GM18873 (cell line): Measurements from ENCODE around the gene TAOK2.
"Not testable (repeated sequence)": the region's sequence is repeated elsewhere in the genome, so short reads cannot be mapped to it uniquely, and the experiment has no call there.

Source experiments
- ATAC-seq: cut with Tn5 transposase; IDR thresholded peaks from one replicate; pipeline ENCODE4 v1.9.1; 2021; ENCODE audit warnings: mild to moderate bottlenecking, moderate library complexity, moderate number of reproducible peaks; ENCODE audit not compliant: unreplicated experiment, low FRiP score

The TAOK2 gene

DNA sequence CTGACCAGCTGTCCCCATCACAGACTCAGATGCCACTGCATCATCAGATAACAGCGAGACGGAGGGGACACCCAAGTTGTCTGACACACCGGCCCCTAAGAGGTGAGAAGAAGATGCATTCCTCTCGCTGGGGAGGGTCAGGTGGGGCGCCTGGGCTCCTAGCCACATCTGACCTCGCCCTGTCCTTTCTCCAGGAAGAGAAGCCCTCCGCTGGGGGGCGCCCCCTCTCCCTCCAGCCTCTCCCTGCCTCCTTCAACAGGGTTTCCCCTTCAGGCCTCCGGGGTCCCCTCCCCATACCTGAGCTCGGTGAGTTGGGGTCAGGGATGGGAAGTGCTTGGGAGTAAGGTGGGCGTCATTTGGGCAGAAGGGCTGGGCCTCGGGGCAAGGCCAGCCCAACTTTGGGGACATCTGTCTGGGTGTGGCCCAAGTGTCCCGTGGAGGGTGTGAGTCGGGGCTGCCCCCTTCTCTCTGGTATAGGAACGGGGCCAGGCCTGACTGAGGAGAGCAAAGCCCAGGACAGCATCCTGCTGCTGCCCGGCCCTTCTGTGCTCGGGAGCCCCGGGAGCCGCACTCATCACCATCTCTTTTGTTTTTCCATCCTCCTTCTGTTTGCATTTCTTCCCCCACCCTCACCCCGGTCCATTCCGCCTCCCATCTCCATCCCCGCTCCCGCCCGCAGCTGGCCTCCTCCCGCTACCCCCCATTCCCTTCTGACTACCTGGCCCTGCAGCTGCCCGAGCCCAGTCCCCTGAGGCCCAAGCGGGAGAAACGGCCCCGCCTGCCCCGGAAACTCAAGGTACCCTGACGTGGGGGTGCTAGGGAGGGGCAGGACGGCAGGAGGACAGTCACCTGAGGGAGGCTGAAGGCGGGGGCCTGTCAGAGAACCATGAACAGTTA is 27.3 kb downstream of the TAOK2 start:
- ATAC-seq: no peak

DNA sequence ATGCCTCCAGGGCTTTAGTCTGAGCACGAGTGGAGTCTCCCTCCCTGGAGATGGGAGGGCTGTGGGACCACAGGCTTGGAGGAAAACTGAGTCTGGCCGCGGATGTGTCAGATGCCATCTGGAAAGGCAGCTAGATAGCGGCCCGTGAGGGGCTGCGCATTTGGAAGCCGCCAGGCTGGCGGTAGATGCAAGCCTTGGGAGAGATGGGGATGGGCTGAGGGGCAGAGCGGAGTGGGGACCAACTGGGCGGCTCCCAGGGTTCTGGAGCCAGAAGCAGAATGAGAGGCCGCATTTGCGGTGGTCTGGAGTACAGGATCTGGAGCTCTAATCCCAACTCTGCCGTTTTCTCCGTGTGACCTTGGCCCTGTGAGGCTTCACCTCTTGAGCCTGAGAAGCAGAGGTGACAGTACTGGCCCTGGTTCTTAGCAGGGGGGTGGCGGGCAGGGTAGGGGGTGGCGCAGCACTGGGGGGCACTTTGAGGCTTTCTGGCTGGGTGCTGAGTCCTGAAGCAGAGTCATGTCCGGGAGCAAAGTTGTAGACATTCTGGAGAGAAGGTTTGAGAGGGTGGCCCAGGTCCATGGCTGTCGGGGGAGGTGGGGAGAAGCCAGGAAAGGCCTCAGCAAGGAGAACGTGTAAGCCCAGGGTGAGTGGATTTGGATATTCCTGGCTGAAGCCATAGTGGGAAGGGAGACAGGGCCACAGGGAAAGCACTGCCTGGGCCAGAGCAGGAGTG is 29.1 kb downstream of the TAOK2 start:
- ATAC-seq: no peak

- ATAC-seq: no peak
Measured at GRCh38 chr16:30003670-30004423, 30.2 kb downstream of the TAOK2 start.

- no peak for ATAC-seq
Measured at GRCh38 chr16:30004424-30004776, 30.7 kb downstream of the TAOK2 start.

GRCh38 chr16:30004811-30005242 is 31.2 kb downstream of the TAOK2 start:
- no peak for ATAC-seq

DNA sequence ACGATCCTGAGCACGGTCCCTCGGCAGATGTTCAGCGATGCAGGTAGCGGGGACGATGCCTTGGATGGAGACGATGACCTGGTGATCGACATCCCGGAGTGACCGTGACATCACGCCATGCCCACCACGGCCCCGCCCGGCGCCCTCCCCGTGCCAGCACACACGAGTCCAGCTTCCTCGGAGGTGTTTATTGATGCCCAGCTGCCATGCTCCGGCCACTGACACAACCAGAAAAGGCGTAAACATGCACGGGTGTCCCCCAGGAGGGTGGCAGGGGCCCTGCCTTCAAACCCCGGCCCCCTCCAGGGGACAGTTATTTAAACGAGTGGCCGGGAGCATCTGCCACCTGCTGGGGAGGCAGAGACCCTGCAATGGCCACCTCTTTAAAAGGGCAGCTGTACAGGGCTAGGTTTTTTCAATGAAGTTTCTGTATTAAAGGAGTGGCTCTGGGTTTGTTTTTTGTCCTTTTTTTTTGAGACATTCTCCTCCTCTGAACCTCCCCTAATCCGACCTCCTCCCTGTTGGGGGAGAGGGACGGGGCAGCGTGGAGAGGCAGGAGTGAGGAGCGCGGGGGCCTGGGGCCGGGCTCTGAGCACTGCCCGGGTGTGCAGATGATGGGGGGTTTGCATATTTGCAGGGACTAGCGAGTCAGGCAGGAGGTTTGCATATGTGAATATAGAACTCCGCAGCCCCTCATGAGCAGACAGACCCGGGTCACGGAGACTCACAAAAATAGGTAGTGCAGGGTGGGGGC is 31.9 kb downstream of the TAOK2 start:
- ATAC-seq: no peak

DNA sequence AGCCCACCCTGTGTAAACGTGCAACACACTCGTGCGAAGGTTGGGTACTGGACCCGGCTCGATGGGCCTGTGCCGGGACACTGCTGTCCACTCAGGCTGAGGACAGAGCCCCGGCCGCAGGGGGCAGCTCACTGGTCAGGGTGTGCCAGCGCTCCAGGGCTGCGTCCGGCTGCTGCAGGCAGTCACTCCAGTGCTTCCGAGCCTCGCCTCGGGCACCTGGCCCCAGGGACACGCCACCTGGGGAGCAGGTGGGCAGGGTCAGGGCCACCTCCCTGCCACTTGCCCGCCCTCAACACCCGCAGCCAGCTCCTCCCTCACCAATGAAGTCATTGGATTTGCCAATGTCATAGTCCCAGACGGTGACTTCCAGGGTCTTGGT is 32.4 kb downstream of the TAOK2 start:
- ATAC-seq: no peak

DNA sequence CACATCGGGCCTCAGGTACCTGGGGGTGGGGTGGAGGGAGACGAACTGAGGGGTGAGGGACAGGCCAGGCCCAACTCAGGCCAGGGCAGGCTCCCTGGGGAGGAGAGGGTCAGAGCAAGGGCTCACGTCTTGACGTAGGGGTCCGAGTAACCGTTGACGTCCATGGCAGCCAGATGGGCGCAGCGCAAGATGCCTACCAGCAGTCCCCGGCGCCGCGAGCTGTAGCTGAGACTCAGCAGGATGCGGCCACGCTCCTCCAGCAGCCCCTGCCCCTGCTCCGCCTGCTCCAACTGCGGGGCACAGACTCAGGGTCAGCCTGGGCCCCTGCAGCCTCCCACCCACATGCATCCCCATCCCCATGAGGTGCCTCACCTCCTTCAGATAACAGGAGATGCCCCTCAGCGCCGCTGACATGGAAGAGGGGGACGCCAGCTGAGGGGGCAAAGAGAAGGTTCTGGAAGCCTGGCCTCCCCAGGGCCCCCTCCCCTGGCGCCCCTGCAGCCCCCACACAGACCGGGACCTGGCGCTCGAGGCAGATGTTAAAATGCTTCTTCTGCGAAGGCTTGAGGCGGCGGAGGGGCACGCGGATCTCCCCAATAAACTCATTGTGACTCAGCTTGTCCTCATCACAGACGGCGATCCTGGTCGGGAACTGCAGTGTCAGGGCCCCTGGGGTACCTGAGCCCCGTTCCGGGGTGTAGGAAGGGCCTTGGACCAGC is 33.1 kb downstream of the TAOK2 start:
- ATAC-seq: no peak

- no peak for ATAC-seq
Measured at GRCh38 chr16:30007378-30007895, 33.8 kb downstream of the TAOK2 start.

GRCh38 chr16:30009085-30009862 is 35.6 kb downstream of the TAOK2 start:
- no peak for ATAC-seq

DNA sequence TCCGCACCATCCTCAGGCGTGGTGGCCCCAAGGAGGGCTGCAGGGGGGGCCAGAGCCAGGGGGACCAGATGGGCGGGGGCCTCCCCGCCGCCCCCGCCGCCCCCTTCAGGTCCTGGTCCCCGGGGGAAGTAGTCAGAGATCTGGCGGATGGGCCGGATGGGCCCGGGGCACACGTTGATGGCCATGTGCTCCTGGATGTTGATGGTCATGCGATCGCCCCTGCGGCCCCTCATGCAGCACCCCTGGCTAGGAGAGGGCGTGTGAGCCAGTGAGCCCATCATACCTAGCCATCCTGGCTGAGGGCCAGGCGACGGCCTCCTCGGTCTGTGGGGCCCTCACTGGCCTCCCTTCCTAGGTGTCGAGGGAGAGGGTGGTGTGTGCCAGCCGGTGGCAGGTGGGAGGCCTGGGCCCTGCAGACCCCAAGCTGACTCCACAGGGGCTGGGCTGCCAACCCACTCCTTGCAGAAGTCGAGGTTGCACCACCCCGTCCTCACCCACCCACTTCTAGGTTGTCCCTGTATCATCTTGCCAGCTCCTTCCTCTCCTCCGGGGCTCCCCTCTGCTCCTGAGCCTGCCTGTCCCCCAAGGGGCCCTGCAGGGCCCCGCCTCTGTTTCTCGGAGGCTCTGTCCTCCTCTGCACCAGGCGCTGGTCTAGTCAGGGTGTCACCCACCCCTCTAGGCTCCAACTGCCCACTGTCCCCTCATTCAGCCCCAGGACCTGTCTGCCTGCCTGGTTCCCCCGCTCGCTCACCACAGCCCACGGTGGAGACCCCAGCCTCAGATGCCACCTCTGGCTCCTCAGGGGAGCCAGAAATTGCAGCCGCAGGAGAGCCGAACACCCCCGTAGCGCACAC is 36.5 kb downstream of the TAOK2 start:
- no peak for ATAC-seq

DNA sequence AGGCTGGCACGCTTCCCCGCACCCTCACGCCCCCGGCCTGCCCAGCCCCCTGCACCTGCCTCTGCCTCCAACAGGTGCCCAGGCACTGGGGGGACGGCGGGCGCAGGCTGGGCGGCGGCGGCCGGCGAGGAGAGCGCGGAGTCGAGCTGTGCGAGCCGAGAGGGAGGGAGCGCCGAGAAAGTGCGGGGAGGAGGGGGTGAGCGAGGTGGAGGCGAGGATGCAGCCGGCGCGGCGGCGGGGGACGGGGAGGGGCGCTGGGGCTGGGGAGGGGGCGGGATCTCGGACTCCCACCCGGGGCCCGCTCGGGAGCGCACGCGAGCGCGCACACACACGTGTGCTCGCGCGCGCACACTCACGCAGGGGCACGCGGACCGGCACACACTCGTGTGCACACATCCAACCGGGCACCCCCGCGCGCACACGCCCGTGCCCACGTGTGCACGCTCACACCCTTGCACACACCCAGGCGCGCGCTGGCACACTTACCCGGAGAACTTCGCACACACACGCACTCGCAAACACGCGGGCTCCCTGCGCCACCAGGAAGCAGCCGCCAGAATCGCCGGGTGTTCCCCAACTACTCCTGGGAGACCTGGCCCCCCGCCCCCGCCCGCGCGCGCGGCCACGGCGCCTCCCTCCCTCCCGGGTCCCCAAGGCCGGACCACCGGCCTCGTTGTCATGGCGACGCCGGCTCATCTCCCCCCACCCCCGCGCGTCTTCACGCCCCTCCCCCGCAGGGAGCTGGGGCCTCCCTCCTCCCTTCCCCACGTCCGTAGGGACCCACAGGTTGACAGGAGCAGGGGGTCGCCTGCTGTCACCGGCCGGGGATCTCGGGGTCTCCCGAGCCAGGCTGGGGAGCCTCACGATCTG is 37.4 kb downstream of the TAOK2 start, which contains the start of gene DOC2A:
DOC2A (minus strand) TSS at position 184 of the 870 bp plus-strand sequence. CDS start 805 bp downstream, outside the sequence.
- no peak for ATAC-seq

- ATAC-seq: no peak
Measured at GRCh38 chr16:30011714-30012504, 38.2 kb downstream of the TAOK2 start.

DNA sequence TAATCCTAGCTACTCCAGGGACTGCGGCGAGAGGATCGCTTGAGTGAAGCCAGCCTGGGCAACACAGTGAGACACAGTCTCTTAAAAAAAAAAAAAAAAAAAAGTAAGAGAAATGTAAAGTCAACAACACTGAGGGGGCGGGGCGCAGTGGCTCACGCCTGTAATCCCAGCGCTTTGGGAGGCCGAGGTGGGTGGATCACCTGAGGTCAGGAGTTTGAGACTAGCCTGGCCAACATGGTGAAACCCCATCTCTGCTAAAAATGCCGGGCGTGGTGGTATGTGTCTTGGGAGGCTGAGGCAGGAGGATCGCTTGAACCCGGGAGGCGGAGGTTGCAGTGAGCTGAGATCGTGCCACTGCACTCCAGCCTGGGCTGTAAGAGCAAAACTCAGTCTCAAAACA is 38.9 kb downstream of the TAOK2 start:
- not testable (repeated sequence) for ATAC-seq

GRCh38 chr16:30015450-30015849 is 41.8 kb downstream of the TAOK2 start:
- not testable (repeated sequence) for ATAC-seq
